Spinal cord (tissue), 10 donors: ENCODE results near the gene RNF167. TPM values are rescaled to one million over a fixed set of nuclear protein-coding genes. Genes with fewer than 3 reads are reported as not detected.

ENCODE experiments used
- DNase-seq, 6 donors: peaks; one replicate each; pipeline versions ENCODE4 v3.0.0 to v3.0.0-alpha.2; 2013 to 2015; ENCODE audit warnings: low spot score in 6 of 6, low read depth in 4 of 6
- H3K27ac ChIP-seq: one replicate; pipeline ENCODE4 v1.5.1; 2013; ENCODE audit warnings: low read depth, low read length, control low read depth
- H3K27me3 ChIP-seq: one replicate; pipeline ENCODE4 v1.6.1; 2013; ENCODE audit warnings: low read length; ENCODE audit not compliant: control insufficient read depth, insufficient read depth
- H3K36me3 ChIP-seq: one replicate; pipeline ENCODE4 v1.6.1; 2013; ENCODE audit warnings: low read length; ENCODE audit not compliant: control insufficient read depth, insufficient read depth
- H3K4me1 ChIP-seq: one replicate; pipeline ENCODE4 v1.6.1; 2013; ENCODE audit warnings: low read length; ENCODE audit not compliant: control insufficient read depth, insufficient read depth
- H3K4me3 ChIP-seq: one replicate; pipeline ENCODE4 v1.5.1; 2013; ENCODE audit warnings: low read depth, low read length, control low read depth
- H3K9me3 ChIP-seq: one replicate; pipeline ENCODE4 v1.6.1; 2013; ENCODE audit warnings: low read length; ENCODE audit not compliant: control insufficient read depth, insufficient read depth
- WGBS: methylation state at CpG from one replicate; pipeline ENCODE4 v1.1.5; 2013; ENCODE audit warnings: missing lambda C conversion rate; ENCODE audit not compliant: insufficient coverage; 5-methylcytosine and 5-hydroxymethylcytosine counted together
- polyA plus RNA-seq, 2 donors: library from polyadenylated mRNA; unstranded; fragments of 120-200 nt; gene quantifications; one replicate each; pipeline ENCODE4 v1.2.1, GENCODE V29; 2013; ENCODE audit not compliant: insufficient read length in 2 of 2
- total RNA-seq, 2 donors: library from RNA; depleted of rRNA in 1 of 2; stranded (reverse); fragments of 120-200 nt in 1 of 2; fragments of >200 nt in 1 of 2; gene quantifications; one replicate each; pipeline versions ENCODE4 v1.2.3 to v1.2.4, GENCODE V29; 2013 to 2014
- donor health status: healthy.

RNF167 gene
- total and polyA plus RNA-seq, 4 donors: 23.5 to 133 (median 92.6) TPM

DNA sequence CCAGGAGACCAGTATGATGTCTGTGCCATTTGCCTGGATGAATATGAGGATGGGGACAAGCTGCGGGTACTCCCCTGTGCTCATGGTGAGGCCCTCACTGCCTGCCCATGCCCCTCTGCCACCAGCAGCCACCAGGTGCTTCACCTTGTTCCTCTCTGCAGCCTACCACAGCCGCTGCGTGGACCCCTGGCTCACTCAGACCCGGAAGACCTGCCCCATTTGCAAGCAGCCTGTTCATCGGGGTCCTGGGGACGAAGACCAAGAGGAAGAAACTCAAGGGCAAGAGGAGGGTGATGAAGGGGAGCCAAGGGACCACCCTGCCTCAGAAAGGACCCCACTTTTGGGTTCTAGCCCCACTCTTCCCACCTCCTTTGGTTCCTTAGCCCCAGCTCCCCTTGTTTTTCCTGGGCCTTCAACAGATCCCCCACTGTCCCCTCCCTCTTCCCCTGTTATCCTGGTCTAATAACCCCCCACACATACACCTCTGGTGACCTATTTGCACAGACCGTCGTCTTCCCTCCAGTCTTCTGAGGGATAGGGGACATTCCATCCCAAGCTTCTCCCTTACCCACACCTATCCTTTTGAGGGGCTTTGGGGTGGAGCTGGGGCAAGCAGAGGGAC is 4.6 kb downstream of the RNF167 start:
- Histone ChIP-seq H3K4me1 (peaks cover 27% of the 10 kb centered on the region), H3K36me3 (peaks cover 44% of the 10 kb centered on the region), H3K4me3 (no peak overlapping the region)

DNA sequence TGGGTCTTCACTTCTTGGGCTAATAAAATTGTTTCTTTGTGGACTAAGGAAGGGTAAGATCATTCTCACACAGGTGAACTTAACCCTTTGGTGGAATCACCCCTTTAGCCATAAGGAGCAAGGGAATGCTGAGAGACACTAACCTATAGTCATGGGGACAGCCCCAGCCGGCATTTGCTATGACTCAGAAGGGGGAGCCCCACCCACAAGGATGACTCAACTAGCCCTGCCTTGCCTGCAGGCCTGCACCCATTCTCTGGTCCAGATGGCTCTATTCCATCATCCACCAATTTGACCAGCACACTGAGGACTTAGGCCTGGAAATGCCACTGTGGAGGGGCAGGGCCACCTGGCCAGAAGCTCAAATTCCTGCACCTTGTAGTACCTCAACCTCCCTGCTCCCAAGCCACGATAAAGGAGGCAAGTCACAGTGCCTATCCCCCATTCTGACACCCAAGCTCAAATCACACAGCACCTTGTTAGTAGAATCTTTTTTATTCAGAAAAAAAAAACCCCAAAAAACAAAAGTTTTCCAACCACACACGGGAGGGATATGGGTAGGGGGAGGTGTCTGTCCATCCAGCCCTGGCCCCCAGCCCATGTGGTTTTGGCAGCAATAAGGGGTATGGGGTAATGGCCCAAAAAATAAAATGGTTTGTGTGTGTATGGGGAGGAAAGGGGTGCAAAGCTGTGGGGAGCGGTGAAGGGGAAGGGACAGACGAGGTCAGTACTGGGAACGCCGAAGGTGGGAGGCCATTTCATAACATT is 5.3 kb downstream of the RNF167 start:
- Histone ChIP-seq H3K4me1 (peaks cover 32% of the 10 kb centered on the region), H3K36me3 (peaks cover 44% of the 10 kb centered on the region)

More for the DNA sequence above, 4.6 kb downstream of the RNF167 start:
- WGBS: 83% methylated on average over 5 of the region's 8 CpGs
- Histone ChIP-seq H3K27me3 (no peaks in the 10 kb centered on the region), H3K27ac (no peak overlapping the region), H3K9me3 (no peaks in the 10 kb centered on the region)
- DNase-seq: no peak

DNA sequence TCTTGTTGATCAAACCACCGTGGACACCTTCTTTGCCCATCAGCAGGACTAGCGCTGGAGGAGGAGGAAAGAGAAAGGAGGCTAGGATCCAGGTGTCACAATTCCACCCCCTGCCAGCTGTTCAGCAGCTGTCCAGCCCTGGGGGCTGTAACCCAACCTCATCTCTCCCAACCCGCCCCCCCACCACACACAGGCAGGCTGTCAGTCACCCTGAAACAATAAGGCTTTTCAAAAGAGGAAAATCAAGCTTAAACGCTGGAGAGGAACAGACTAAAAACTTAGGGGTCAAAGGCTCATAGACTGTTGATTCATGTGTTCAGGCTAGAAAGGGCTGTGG is 5.8 kb downstream of the RNF167 start:
- peaks cover 44% of the 10 kb centered on the region for H3K36me3 ChIP-seq
- no peak for DNase-seq
- H3K27ac ChIP-seq: no peak overlapping the region
- no CpG with 5 or more reads among the region's 4 CpGs for WGBS
- H3K4me3 ChIP-seq: no peak overlapping the region
- peaks cover 34% of the 10 kb centered on the region for H3K4me1 ChIP-seq
- H3K27me3 ChIP-seq: peaks cover 8% of the 10 kb centered on the region
- no peaks in the 10 kb centered on the region for H3K9me3 ChIP-seq

More for the DNA sequence above, 5.3 kb downstream of the RNF167 start:
- H3K4me3 ChIP-seq: no peak overlapping the region
- peaks cover 3% of the 10 kb centered on the region for H3K27me3 ChIP-seq
- H3K27ac ChIP-seq: no peak overlapping the region
- no peak for DNase-seq
- H3K9me3 ChIP-seq: no peaks in the 10 kb centered on the region
- 63% methylated on average over 2 of the region's 7 CpGs for WGBS

DNA sequence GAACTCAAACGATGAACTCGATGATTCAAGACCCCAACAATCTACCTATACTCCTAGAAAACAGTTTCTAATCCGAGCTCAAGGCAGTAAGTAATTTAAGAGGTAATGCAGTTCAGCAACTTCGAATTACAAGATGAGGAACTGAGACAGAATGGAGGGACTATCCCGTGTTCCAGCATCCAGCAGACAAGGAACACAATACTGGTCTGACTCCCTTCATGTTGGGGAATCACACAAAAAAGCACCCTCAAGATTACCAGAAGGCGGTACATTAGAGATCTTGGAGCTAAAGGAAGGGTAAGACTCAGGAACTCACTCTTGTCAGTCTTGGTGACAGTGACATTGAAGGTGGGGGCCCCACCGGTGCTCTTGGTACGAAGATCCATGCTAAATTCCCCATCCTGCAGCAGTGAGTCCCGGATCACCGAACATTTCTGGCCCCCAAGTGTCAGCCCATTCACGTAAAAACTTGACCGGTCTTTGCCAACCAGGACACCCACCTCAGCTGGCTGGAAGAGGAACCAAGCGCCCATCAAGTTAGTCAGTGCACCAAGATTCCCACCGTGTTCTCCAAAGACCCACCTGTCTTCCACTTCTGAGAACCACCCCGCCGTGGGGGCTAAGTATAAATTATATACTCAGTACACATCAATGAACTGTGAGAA is 6.4 kb downstream of the RNF167 start:
- no peaks in the 10 kb centered on the region for H3K9me3 ChIP-seq
- DNase-seq: no peak
- H3K27ac ChIP-seq: no peak overlapping the region
- no peak overlapping the region for H3K4me3 ChIP-seq
- peaks cover 32% of the 10 kb centered on the region for H3K4me1 ChIP-seq
- H3K36me3 ChIP-seq: peaks cover 44% of the 10 kb centered on the region
- 67% methylated on average over 7 of the region's 16 CpGs for WGBS
- H3K27me3 ChIP-seq: peaks cover 10% of the 10 kb centered on the region

DNA sequence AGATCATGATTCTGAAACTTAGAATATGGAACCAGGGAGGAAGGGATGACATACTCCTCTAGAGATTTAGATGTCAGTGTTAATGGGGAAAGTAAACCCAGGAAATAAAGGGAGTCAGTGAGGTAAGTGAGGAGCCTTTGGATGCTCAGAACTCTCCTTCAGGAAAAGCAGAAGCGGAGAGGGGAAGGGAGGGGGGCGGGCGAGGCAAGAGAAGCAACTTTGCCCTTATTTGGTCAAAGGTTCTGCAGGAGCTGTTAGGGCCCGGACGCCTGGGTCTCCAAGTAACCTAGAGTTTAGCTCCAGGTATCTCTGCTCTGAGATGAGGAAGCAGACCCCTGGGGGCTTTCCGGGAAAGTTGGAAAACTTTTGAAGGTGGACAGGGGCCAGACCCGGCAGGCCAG is 6.9 kb downstream of the RNF167 start:
- Histone ChIP-seq H3K27ac (peak overlapping the region; percentile 87), H3K36me3 (peaks cover 38% of the 10 kb centered on the region), H3K4me1 (peaks cover 29% of the 10 kb centered on the region), H3K9me3 (no peaks in the 10 kb centered on the region), H3K27me3 (peaks cover 10% of the 10 kb centered on the region), H3K4me3 (peak overlapping the region; percentile 92)
- 4% methylated on average over 6 of the region's 7 CpGs for WGBS
- no peak for DNase-seq

DNA sequence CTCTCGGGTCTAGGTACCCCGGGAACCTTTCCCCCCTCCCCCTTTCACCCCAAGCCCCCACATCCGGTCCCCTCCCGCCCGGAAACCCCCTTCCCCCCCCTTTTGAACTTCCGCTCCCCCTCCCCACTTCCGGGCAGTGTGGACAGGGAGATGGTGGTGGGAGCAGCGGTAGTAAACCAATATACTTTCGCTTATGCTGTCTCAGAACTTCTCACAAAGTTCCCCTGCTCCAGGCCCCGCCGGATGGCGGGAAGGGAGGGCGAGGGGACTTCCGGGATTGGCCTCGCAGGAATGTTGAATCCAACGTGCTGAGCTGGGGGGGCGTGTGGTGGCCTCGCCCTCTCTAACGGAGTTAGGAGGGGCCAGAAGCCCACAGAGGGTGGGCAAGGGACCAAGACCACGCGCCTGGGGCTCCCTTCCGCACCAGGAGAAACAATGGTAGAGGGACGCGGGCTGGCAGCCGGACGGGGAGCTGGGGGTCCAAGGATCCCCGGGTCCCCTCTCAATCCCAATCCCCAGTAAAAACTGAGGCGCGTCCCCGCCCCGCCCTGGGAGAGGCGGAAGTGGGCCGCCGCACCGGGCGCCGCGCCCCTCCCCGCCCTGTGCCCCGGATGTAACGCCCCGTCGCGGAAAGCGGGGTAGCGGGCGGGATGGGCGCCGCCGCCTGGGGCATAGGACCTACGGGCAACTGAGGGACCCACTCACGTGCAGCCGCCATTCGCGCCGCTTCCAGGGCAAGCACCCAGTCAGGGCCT is 7.5 kb downstream of the RNF167 start:
- Histone ChIP-seq H3K27me3 (peaks cover 10% of the 10 kb centered on the region), H3K27ac (peak overlapping the region; percentile 87), H3K36me3 (peaks cover 32% of the 10 kb centered on the region), H3K9me3 (no peaks in the 10 kb centered on the region), H3K4me1 (peaks cover 29% of the 10 kb centered on the region), H3K4me3 (peak overlapping the region; percentile 92)
- WGBS: under 1% methylated on average over 41 of the region's 56 CpGs
- peak in 2 of 6 donors; percentile 41 to 69 for DNase-seq

DNA sequence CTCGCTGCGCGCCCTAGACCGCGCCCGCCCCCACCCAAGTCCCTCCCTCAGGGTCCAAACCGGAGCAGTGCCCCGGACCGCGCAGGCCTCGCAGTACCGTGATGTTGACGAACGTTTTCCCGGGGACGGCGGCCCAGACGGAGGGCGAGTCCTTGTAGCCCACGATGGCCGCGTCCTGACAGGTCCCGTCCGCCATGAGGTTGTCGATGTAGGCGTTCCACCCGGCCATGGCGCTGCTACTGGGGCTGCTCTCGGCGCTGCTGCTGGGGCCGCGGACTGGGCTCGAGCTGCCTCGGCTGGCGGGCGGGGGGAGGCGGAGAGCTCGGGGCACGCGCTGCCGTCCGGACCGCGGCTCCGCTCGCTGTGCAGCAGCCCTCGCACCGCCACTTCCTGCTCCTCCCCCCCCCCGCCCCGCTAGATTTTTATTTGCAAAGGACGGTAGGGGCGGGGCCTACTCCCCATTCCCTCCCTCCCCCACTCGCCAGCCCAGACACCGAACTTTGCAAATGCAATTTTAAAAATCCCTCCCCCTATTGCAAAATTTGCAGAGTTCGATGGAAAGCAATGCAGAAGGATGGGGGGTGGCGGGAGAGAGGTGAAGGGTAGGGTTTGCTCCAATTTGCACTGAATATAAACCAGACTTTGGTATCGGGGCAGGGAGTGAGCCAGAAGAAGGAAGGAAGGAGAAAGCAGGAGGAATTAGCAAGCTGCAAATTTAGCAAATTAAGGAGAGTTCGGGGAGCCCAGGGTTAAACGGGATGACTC is 8.3 kb downstream of the RNF167 start, which contains the start of gene PFN1:
Gene PFN1 (minus strand): TSS at position 365 of the 765 bp plus-strand sequence. CDS start 136 bp downstream, at position 229.
- Histone ChIP-seq H3K27me3 (peaks cover 10% of the 10 kb centered on the region), H3K36me3 (peaks cover 25% of the 10 kb centered on the region), H3K4me3 (peak within 1 kb of the TSS; percentile 92), H3K27ac (peak within 1 kb of the TSS; percentile 96), H3K9me3 (no peaks in the 10 kb centered on the region), H3K4me1 (peaks cover 29% of the 10 kb centered on the region)
- WGBS: under 1% methylated on average over 53 of the region's 59 CpGs
- DNase-seq: peak in 4 of 6 donors; percentile 67 to 95 (median 88)

DNA sequence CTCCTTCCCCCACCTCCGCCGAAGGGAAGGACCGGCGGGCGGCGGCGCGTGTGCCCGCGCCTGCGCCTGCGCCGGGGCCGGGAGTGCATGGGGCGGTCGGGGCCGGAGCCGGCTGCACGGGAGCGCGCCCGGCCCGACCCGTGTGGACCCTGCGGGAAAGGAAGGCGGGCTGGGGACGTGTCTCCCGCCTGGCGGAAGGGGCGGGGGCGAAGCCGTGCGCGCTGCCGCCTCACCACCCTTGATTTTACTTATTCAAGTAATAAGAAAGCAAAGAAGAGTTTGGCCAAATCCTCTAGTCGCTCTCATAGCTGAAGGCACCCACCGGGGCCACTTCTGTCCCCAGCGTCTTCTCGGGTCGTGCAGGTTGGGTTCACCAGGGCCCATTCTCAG is 8.9 kb downstream of the RNF167 start:
- Histone ChIP-seq H3K4me3 (peak overlapping the region; percentile 92), H3K36me3 (peaks cover 19% of the 10 kb centered on the region), H3K9me3 (no peaks in the 10 kb centered on the region), H3K4me1 (peaks cover 29% of the 10 kb centered on the region), H3K27ac (peak overlapping the region; percentile 96), H3K27me3 (peaks cover 10% of the 10 kb centered on the region)
- DNase-seq: peak in 4 of 6 donors; percentile 62 to 94 (median 84)
- WGBS: 0% methylated on average over 30 of the region's 40 CpGs
